SU-DHL-6 (cell line): Measurements from ENCODE around the gene YTHDC1.
"Not testable (repeated sequence)": the region's sequence is repeated elsewhere in the genome, so short reads cannot be mapped to it uniquely, and the experiment has no call there.

Experiments used
- H2AFZ ChIP-seq: fragments of 200-600 bp; sonication (generic); 2 replicates; pipeline ENCODE4 v1.6.1; 2014; ENCODE audit warnings: low read depth, mild to moderate bottlenecking, moderate library complexity, mixed read lengths, antibody characterized with exemption, low read length; ENCODE audit not compliant: severe bottlenecking
- H3F3A ChIP-seq: fragments of 200-600 bp; shearing (Covaris generic); 2 replicates; pipeline ENCODE4 v1.6.0; 2016; ENCODE audit warnings: antibody characterized with exemption, mild to moderate bottlenecking; ENCODE audit not compliant: insufficient read depth
- H3K27ac ChIP-seq: fragments of 200-600 bp; sonication (generic); 2 replicates; pipeline ENCODE4 v1.5.1; 2016; ENCODE audit warnings: low read depth, mild to moderate bottlenecking, low read length, moderate library complexity, mixed read lengths
- H3K27me3 ChIP-seq: fragments of 200-600 bp; sonication (generic), shearing (Covaris generic); 2 replicates; pipeline ENCODE4 v1.6.0; 2014; ENCODE audit warnings: mild to moderate bottlenecking, low read length
- H3K36me3 ChIP-seq: fragments of 200-600 bp; sonication (generic); 2 replicates; pipeline ENCODE4 v1.6.1; 2014; ENCODE audit warnings: mild to moderate bottlenecking, low read length, mixed read lengths
- H3K4me2 ChIP-seq: fragments of 300-600, 200-600 bp; shearing (Covaris generic), sonication (generic); 2 replicates; pipeline ENCODE4 v1.6.0; 2014; ENCODE audit warnings: low read length, low read depth, mild to moderate bottlenecking; ENCODE audit not compliant: poor library complexity, severe bottlenecking
- H3K4me3 ChIP-seq: fragments of 200-600 bp; sonication (generic); 2 replicates; pipeline ENCODE4 v1.5.1; 2014; ENCODE audit warnings: antibody characterized with exemption, low read length, mild to moderate bottlenecking, mixed read lengths; ENCODE audit not compliant: insufficient read depth, poor library complexity, severe bottlenecking
- H3K79me2 ChIP-seq: fragments of 200-600 bp; sonication (generic); 2 replicates; pipeline ENCODE4 v1.6.1; 2014; ENCODE audit warnings: mild to moderate bottlenecking, low read length, moderate library complexity; ENCODE audit not compliant: insufficient read depth
- H3K9ac ChIP-seq: fragments of 200-600 bp; sonication (generic); 2 replicates; pipeline ENCODE4 v1.7.0; 2014; ENCODE audit warnings: mild to moderate bottlenecking, low read length
- H3K9me2 ChIP-seq: fragments of 200-600 bp; sonication (generic); replicated peaks from 2 replicates; pipeline ENCODE4 v1.6.1; 2014; ENCODE audit warnings: low read length; ENCODE audit not compliant: insufficient read depth
- H3K9me3 ChIP-seq: fragments of 200-600 bp; sonication (generic); 2 replicates; pipeline ENCODE4 v1.6.1; 2014; ENCODE audit warnings: low read length, mixed read lengths; ENCODE audit not compliant: insufficient read depth
- H4K20me1 ChIP-seq: fragments of 200-600 bp; sonication (generic); 2 replicates; pipeline ENCODE4 v1.6.1; 2014; ENCODE audit warnings: low read depth, mild to moderate bottlenecking, antibody characterized with exemption, low read length, moderate library complexity, mixed read lengths
- CTCF ChIP-seq: fragments of 200-600 bp; sonication (generic); IDR thresholded peaks from one replicate; pipeline ENCODE4 v1.5.1; 2017; ENCODE audit warnings: antibody characterized with exemption, mild to moderate bottlenecking, low read length, moderate library complexity; ENCODE audit not compliant: insufficient read depth, poor library complexity, severe bottlenecking
- EZH2phosphoT487 ChIP-seq: fragments of 200-600 bp; sonication (generic), shearing (Covaris generic); conservative IDR thresholded peaks from 2 replicates; pipeline ENCODE4 v1.6.1; 2018; ENCODE audit warnings: mild to moderate bottlenecking, antibody characterized with exemption, low read length, moderate library complexity, mixed read lengths

The YTHDC1 gene

GRCh38 chr4:68287704-68288392 lies 62.0 kb downstream of the YTHDC1 start:
- Histone ChIP-seq H3K4me2 (no peak overlapping the region), H3K36me3 (no peaks in the 10 kb centered on the region), H3K9ac (no peak overlapping the region), H3K27me3 (no peaks in the 10 kb centered on the region), H3K4me3 (no peak overlapping the region), H4K20me1 (no peaks in the 10 kb centered on the region), H3K79me2 (no peaks in the 10 kb centered on the region), H3K9me2 (no peaks in the 10 kb centered on the region), H3K27ac (no peak overlapping the region), H3F3A (no peaks in the 10 kb centered on the region), H2AFZ (no peak overlapping the region), H3K9me3 (no peaks in the 10 kb centered on the region)
- TF ChIP-seq CTCF, result no peak
- TF ChIP-seq EZH2phosphoT487, result no peak

- no peak overlapping the region for H3K9ac ChIP-seq
- TF ChIP-seq CTCF, result no peak
- TF ChIP-seq EZH2phosphoT487, result no peak
- H2AFZ ChIP-seq, result no peak overlapping the region
- H4K20me1 ChIP-seq, result no peaks in the 10 kb centered on the region
- no peaks in the 10 kb centered on the region for H3K27me3 ChIP-seq
- H3K79me2 ChIP-seq, result no peaks in the 10 kb centered on the region
- no peaks in the 10 kb centered on the region for H3F3A ChIP-seq
- H3K27ac ChIP-seq, result no peak overlapping the region
- H3K9me2 ChIP-seq, result no peaks in the 10 kb centered on the region
- no peaks in the 10 kb centered on the region for H3K36me3 ChIP-seq
- H3K4me3 ChIP-seq, result no peak overlapping the region
- no peak overlapping the region for H3K4me2 ChIP-seq
- no peaks in the 10 kb centered on the region for H3K9me3 ChIP-seq
Observed at GRCh38 chr4:68283714-68284113, 66.2 kb downstream of the YTHDC1 start.

GRCh38 chr4:68283095-68283494 lies 66.8 kb downstream of the YTHDC1 start:
- no peak overlapping the region for H3K4me3 ChIP-seq
- H3K4me2 ChIP-seq, result no peak overlapping the region
- no peaks in the 10 kb centered on the region for H3K36me3 ChIP-seq
- H3K9me2 ChIP-seq, result no peaks in the 10 kb centered on the region
- no peak overlapping the region for H3K9ac ChIP-seq
- no peaks in the 10 kb centered on the region for H3K79me2 ChIP-seq
- H3K9me3 ChIP-seq, result no peaks in the 10 kb centered on the region
- no peak for TF ChIP-seq CTCF
- no peak for TF ChIP-seq EZH2phosphoT487
- no peaks in the 10 kb centered on the region for H3F3A ChIP-seq
- H2AFZ ChIP-seq, result no peak overlapping the region
- H3K27ac ChIP-seq, result no peak overlapping the region
- no peaks in the 10 kb centered on the region for H3K27me3 ChIP-seq
- H4K20me1 ChIP-seq, result no peaks in the 10 kb centered on the region

GRCh38 chr4:68281796-68282740 lies 67.8 kb downstream of the YTHDC1 start:
- not testable (repeated sequence) for H3K36me3 ChIP-seq, H2AFZ ChIP-seq, H3K9me2 ChIP-seq, H3K9ac ChIP-seq, H3K4me2 ChIP-seq, H3K27ac ChIP-seq, H4K20me1 ChIP-seq, H3K79me2 ChIP-seq, H3F3A ChIP-seq, H3K27me3 ChIP-seq, H3K9me3 ChIP-seq, H3K4me3 ChIP-seq
